ENCODE results near the gene LITAF.

LITAF gene

DNA sequence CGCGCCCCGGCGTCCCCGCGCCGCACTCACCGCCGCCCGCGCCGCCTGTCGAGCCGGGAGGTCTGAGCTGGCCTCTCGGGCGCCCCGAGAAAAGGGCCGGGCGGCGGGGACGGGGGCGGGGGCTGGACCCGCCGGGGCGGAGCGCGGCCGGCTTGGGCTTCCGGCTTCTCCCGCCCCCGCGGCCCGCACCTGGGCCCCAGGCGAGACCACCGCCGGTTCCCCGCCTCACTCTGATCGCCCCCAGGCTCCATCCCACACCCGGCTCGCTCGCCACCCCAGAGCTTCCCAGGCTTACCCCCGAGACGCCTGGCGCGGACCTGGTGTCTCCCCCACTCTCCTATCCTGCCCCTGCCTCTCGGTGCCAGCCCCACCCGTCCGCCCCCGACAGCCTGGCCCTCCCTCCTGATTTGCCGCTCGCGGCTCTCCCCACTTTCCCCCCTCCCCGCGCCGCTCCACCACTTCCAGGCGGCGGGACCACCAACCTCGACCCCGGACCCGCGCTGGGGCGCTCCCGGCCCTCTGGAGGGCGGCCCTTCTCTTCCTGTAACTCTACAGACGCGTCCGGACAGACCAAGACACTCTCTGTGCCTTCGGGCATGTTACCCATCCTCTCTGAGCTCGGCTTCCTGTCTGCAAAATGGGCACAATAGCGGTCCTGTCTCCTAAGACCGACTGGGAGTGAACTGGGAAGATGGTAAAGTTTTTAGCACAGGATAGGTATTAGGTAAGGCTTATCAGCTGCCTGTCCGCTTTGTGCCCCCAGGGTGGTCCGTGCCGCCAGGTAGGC, at the start of gene LITAF:
Gene LITAF (minus strand): TSS at position 64 of the 787 bp plus-strand sequence. CDS start 30,189 bp downstream, outside the sequence.
- DNase-seq (ENCODE audit: low read depth) = no peak

GRCh38 chr16:11636172-11636721, 49.5 kb upstream of the LITAF start:
- no peak for DNase-seq (ENCODE audit: low read depth)

DNA sequence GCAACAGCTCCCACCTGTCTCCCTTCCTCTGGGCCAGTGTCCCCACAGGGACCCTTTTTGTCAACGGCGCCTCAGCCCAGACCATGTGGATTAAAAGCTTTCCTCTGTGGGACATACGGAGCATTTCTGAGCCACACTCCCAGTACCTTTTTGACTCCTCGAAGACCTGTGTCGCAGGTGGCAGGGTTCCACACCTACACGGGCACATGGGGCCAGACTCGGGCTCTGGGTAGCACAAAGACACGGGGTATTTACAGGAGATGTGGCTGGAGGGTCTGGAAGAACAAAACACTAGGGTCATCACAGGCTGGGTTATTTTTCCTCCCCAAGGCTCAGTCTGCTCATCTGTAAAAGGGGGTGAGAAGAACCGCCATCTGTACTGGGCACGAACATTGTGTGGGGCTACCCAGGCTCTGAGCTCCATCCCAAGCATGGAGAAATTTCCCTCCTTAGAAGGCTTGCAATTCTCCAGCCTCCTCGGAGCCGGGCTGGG, 49.0 kb upstream of the LITAF start:
- no peak for DNase-seq (ENCODE audit: low read depth)

DNA sequence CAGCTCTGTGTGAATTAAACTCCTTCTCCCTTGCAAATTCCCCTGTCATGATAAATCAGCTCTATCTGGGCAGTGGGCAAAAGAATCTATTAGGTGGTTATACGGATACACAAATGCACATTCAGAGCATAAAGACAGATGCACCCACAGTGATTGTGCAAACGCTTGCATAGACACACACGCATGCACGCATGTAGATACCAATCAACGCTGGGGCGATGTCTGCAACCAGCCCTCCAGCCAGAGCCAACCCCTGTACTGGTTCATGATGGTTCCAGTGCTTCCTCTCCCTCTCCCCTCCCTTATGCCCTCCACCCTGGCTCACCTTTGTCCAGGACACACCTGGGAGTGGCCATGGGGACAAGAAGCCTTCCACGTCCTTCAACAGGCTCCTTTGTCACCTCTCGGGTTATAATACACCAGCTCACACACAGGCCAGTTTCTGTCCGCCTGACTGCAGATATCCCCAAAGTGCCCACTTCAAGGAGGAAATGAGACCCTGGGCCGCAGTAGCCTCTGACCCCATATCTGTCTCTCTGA, 48.5 kb upstream of the LITAF start:
- DNase-seq (ENCODE audit: low read depth) = no peak

DNA sequence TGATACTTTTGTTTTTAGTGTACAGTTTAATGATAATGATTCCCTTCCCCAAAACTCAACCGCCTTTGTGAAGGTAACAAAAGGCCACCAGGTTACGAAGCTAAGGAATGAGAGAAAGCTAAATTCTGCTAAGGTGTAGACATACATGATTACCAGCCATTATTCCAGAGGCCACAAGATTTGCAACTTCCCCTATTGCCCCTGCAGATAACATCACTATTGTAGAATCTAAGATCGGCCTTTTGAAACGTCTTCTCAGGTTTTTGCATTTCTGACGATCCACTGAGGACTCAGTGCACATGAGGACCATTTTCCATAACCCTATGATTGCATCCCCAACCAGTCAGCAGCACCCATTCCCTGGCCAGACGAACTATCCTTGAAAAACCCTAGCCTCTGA, 47.6 kb upstream of the LITAF start:
- DNase-seq (ENCODE audit: low read depth) = no peak

DNA sequence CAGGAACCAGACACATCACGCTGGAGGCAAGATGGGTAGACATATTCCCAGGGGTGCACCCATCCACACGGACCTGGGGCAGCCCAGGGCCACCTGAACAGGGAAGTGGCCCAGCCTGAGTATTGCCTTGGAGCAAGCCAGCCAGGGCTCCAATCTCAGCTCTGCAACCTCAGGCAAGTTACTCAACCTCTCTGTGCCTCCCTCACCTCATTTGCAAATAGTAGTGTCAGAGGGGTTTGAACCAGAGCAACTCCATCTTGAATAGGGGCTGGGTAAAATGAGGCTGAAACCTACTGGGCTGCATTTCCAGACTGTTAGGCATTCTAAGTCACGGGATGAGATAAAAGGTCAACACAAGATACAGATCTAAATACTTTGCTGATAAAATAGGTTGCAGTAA, 46.4 kb upstream of the LITAF start:
- no peak for DNase-seq (ENCODE audit: low read depth)

DNA sequence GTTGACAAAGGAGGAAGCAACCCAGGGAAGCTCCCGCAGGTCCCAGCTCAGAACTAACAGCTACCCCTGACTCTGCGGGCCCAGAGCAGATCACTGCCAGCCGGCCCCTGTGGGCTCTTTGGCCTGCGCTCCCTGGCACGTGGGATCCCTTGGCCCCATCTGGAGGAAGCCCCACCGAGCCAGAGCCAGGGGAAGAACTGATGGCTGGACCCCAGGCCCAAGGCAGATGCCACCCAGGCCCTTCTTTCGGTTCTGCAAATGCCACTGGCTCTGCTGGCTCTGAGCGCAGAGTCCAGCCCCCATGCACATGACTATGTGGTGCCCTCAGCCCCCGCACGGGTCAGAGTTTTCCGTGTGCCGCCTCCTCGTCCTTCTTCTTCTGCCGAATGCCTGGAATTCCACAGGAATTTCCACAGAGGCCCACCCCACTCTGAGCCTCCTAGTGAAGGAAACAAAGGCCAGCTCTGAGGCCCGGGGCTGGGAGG, 45.8 kb upstream of the LITAF start:
- no peak for DNase-seq (ENCODE audit: low read depth)

DNA sequence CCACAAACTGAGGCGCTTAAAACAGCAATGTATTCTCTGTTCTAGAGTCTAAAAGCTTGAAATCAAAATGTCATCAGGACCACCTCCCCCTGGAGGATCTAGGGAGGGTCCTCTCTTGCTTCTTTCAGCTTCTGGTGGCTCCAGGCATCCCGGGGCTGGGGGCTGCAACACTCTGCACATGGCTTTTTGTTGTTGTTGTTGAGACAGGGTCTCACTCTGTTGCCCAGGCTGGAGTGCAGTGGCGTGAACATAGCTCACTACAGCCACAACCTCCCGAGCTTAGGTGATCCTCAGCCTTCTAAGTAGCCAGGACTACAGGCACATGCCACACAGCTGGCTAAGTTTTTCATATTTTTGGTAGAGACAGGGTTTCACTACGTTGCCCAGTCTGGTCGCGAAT, 44.5 kb upstream of the LITAF start:
- no peak for DNase-seq (ENCODE audit: low read depth)

DNA sequence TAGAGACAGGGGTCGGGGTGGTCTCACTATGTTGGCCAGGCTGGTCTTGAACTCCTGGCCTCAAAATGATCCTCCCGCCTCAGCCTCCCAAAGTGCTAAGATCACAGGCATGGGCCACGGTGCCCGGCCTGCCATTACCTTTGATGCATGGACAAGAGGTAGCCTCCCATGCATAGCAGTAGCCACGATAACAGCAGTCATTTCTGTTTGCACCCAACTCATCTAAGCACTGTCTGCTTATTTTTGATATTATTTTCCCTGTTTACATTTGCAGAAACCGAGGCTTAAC, 44.0 kb upstream of the LITAF start:
- no peak for DNase-seq (ENCODE audit: low read depth)

- no peak for DNase-seq (ENCODE audit: low read depth)
These were observed 43.5 kb upstream of the LITAF start for GRCh38 chr16:11630046-11630767.

GRCh38 chr16:11629071-11630030, 42.6 kb upstream of the LITAF start:
- no peak for DNase-seq (ENCODE audit: low read depth)

DNA sequence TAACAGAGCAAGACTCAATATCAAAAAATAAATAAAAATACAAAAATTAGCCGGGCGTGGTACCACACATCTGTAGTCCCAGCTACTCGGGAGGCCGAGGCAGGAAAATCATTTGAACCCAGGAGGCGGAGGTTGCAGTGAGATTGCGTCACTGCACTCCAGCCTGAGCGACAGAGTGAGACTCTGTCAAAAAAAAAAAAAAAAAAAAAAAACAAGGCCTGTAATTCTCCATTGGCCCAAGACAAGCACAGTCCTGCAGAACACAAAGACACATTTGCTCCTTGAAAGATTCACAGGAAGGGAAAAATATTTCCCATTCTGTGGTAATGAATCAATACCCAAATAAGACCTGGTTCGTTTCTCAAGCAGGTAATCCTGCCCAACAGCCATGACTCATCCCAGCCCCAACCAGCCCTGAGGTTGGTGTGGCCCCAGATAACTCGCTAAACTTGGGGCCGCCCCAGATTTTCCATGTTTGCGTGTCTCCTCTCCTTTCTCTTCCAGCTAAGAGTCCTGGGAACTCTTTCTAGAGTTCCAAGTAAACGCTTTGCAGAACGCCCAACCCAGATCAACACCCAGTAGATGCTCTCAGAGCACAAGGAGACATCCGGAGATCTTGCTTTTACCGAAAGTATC, 41.2 kb upstream of the LITAF start:
- no peak for DNase-seq (ENCODE audit: low read depth)

DNA sequence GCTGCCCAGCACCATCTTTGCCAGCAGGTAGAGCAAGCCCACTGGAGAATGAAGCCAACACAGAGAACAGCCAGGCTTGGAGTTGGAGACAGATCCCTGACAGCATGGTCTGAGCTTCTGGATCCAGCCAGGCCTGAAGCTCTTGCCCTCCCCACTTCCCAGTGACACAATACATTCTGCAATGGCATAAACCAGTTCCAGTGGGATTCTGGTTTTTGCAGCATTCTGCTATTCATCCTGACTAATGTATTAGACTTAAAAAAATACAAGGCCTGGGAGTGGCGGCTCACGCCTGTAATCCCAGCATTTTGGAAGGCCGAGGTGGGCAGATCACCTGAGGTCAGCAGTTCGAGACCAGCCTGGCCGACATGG, 40.6 kb upstream of the LITAF start:
- DNase-seq (ENCODE audit: low read depth) = no peak

DNA sequence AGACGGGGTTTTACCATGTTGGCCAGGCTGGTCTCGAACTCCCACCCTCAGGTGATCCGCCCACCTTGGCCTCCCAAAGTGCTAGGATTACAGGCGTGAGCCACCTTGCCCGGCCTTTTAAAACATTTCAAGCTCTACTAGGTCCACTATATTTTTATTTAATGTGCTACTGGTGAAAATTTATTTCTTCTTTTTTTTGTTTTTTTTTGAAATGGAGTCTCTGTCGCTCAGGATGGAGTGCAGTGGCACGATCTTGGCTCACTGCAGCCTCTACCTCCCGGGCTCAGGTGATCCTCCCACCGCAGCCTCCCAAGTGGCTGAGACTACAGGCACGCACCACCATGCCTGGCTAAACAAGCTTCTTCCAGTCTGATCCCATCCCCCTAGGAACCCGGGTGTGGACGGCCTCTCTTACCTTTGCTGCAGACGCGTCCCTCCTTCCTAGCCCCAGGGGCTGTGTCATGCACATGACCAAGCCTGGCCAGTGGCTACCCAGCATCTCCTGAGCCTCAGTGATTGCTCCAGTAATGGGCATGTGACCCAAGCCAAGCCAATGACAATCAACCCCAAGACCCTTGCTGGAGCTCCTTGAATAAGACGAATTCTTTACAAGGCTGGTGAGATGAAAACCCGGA, 40.1 kb upstream of the LITAF start:
- no peak for DNase-seq (ENCODE audit: low read depth)

DNA sequence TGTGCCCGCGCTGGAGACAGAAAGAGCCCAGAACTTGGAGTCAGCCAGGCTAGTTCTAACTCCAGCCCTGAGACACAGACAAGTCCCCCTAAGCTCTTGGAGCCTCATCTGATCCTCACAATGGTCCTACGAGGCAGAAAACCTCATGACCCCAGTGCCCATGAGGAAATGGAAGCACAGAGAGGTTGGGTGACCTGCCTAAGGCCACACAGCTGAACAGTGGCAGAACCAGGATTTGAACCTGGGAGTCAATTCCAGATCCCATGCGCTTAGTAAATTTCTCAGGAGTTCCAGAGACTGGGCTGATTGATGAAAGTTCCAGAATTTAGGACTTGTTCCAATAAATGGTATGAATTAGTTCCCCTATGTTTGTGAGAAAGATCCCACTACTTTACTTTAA, 39.0 kb upstream of the LITAF start:
- no peak for DNase-seq (ENCODE audit: low read depth)

- DNase-seq (ENCODE audit: low read depth) = no peak
These were observed 38.2 kb upstream of the LITAF start for GRCh38 chr16:11624636-11625607.

GRCh38 chr16:11624205-11624604, 37.5 kb upstream of the LITAF start:
- DNase-seq (ENCODE audit: low read depth) = no peak

DNA sequence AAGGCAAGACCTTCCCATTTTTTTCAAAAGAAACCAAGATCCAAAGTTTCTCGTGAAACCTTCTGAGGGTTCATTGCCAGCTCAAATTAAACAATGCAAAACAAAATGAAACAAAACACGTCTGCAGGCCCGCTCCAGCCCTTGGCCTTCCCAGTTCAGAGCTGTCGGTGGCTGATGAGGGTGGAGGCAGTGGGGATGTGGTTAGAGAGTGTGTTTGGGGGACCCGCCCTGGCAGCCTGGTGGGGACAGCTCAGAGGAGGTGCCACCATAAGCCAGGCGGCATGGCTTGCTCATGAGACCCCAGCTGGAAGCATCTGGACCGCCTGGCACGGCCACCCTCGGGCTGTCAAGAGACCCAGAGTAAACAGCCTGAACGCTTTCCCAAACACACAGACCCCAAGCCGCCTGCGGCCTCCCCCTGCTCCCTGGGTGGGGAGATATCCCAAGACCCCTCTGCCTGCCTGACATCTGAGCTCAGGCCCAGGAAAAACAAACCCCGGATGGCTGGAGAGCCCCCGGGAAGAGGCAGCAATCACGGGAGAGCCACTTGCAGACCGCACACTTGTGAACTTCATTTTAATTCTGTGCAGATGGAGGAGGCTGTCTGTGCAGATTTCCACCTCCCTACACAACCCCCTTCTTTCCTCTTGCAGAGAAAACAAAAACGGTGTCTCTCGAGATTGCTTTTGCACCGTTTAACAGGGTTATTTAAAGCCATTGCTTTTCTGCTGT, 35.4 kb upstream of the LITAF start:
- DNase-seq (ENCODE audit: low read depth) = no peak

- no peak for DNase-seq (ENCODE audit: low read depth)
These were observed 34.8 kb upstream of the LITAF start for GRCh38 chr16:11621539-11621919.

All from activated T-cell treated with anti-CD3 and anti-CD28 coated beads for 24 hours (primary cell).